AG04450 (cell line): ENCODE measurements around the gene PNMA8C. TPM values are rescaled to one million over a fixed set of nuclear protein-coding genes. Genes with fewer than 3 reads are reported as not detected.

Source experiments
- CTCF ChIA-PET: fragments of 300-600, 350-600 bp; formaldehyde crosslinking; extraction: SDS; loops from one replicate; lab custom pipeline; 2022; ENCODE audit warnings: antibody characterized with exemption, inconsistent platforms; lab: Charles Lee
- POLR2A ChIA-PET: fragments of 350-600 bp; formaldehyde crosslinking; extraction: SDS; loops from one replicate; lab custom pipeline; 2021; ENCODE audit warnings: antibody characterized with exemption, inconsistent platforms; lab: Yijun Ruan, JAX
- DNase-seq: peaks from one replicate; pipeline ENCODE4 v3.0.0-alpha.2; 2011; ENCODE audit warnings: low read depth, low spot score
- H3K27ac ChIP-seq: one replicate; pipeline ENCODE4 v1.5.1; 2012; ENCODE audit warnings: low read depth, low read length, control low read depth
- H3K27me3 ChIP-seq: one replicate; pipeline ENCODE4 v1.6.0; 2012; ENCODE audit warnings: low read length; ENCODE audit not compliant: control insufficient read depth, insufficient read depth
- H3K4me3 ChIP-seq: 2 replicates; pipeline ENCODE4 v1.5.1; 2011; ENCODE audit warnings: mild to moderate bottlenecking, low read depth, low read length, control low read depth
- H3K9me3 ChIP-seq: 2 replicates; pipeline ENCODE4 v1.5.1; 2012; ENCODE audit warnings: low read length; ENCODE audit not compliant: control insufficient read depth, insufficient read depth
- CTCF ChIP-seq: IDR thresholded peaks from 2 replicates; pipeline ENCODE4 v1.5.1; 2011; ENCODE audit warnings: low read depth, low read length, control low read depth, inconsistent platforms
- polyA plus RNA-seq: library from polyadenylated mRNA; depleted of rRNA; stranded (reverse); fragments of >200 nt; gene quantifications from 2 replicates; pipeline ENCODE4 v1.2.3, GENCODE V29; 2011

Gene PNMA8C
- polyA plus RNA-seq, 1 experiment = 0.21 TPM

DNA sequence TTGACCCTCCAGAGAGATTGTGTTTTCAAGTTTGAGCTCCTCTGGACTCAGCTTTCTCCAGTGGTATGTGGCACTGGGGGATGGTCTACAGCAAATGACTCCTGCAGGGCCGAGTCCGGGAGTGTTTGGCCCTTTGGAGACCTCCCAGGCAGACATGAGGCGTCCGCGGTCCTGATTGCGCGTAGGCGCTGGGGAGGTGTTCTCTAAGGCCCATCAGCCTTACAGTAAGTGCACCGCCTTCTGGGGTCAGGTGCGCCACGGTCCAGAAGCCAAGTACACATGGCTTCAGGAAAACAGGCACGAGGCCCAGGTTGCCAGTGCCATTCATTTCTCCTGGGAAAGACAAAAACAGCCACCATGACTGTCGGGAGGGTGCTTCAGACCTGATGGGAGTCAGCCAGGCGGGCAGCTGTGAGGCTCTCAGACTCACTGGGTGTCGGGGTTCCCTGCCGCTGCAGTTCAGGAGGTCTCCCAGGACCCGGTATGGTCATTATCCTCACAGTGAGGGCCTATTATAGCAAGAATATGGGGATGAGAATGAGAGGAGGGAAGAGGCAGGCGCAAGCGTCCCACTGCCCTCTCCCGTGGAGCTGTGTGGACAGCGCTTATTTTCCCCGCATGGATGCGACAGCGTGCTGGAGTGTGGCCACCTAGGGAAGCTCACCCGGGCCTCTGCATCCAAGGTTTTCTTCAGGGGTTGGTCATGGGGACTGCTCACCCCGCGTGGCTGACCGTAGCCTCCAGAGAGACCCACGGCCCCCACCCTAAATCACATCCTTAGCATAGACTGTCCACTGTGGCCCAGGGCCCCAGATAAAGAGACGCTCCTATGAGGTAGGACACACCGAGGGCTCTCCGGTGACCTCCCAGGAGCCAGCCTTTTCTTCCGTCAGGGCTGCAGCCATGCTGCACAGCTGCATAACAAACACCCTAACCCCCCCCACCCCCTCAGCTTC is 37.2 kb downstream of the PNMA8C start:
- ChIA-PET POLR2A (interaction anchor here (0.7 kb wide), 1 partner anchor 19 kb away, joined by 3 read pairs; no protein-coding TSS in a partner anchor), CTCF (interaction anchor here (0.7 to 1.1 kb wide), 3 partner anchors 11 to 151 kb away, joined by 3 read pairs; no protein-coding TSS in a partner anchor)
- TF ChIP-seq CTCF = no peak
- peaks cover 27% of the 10 kb centered on the region for H3K9me3 ChIP-seq
- peak overlapping the region; percentile 78 for H3K27ac ChIP-seq
- no peak for DNase-seq
- H3K27me3 ChIP-seq = no peaks in the 10 kb centered on the region
- peak overlapping the region; percentile 22; the same call in 1 of the 2 replicates for H3K4me3 ChIP-seq

- DNase-seq = no peak
- no peak for TF ChIP-seq CTCF
- POLR2A ChIA-PET = interaction anchor here (0.6 to 0.7 kb wide), 2 partner anchors 18 to 26 kb away, joined by 3 read pairs; no protein-coding TSS in a partner anchor
- Histone ChIP-seq H3K27me3 (no peaks in the 10 kb centered on the region), H3K4me3 (no peak overlapping the region), H3K9me3 (peaks cover 27% of the 10 kb centered on the region), H3K27ac (no peak overlapping the region)
- CTCF ChIA-PET = no interaction called here
Measured at GRCh38 chr19:46390866-46391265, 37.9 kb downstream of the PNMA8C start.

DNA sequence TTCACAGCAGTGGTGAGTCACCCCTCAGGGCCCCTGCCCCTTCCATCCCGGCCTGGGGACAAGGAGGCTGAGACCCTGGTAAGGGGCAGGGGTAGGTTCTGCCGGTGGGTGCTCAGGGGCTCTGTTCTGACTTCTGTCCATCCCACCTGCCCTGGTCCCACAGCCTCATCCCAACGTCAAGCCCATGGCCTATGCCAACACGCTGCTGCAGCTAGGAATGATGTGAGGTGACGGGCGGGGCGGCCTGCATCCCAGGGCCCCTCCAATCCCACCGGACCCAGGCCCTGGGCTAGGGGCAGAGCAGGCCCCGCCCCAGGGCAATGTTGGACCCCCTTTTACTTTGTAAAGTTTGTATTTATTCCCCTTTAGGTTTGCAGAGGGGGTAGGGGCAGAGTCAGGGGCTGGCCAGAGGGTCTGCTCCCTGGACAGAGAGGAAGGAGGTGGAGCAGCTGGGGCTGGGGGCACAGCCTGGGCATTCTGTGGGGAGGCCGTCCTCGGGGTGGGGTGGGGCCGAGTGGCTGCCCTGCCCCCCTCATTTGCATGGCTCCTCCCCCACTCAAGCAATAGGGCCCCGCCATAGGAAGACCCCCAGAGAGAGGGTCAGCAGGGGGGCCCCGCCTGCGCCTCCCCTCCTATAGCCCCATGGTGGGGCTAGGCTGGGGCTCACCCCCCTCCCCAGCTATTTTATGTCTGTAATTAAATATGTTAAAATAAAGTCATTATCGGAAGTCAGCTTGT is 38.4 kb downstream of the PNMA8C start:
- DNase-seq = no peak
- H3K27me3 ChIP-seq = no peaks in the 10 kb centered on the region
- CTCF ChIA-PET = no interaction called here
- H3K9me3 ChIP-seq = peaks cover 27% of the 10 kb centered on the region
- POLR2A ChIA-PET = interaction anchor here (0.6 to 0.7 kb wide), 2 partner anchors 18 to 26 kb away, joined by 3 read pairs; no protein-coding TSS in a partner anchor
- no peak for TF ChIP-seq CTCF
- no peak overlapping the region for H3K27ac ChIP-seq
- no peak overlapping the region for H3K4me3 ChIP-seq

DNA sequence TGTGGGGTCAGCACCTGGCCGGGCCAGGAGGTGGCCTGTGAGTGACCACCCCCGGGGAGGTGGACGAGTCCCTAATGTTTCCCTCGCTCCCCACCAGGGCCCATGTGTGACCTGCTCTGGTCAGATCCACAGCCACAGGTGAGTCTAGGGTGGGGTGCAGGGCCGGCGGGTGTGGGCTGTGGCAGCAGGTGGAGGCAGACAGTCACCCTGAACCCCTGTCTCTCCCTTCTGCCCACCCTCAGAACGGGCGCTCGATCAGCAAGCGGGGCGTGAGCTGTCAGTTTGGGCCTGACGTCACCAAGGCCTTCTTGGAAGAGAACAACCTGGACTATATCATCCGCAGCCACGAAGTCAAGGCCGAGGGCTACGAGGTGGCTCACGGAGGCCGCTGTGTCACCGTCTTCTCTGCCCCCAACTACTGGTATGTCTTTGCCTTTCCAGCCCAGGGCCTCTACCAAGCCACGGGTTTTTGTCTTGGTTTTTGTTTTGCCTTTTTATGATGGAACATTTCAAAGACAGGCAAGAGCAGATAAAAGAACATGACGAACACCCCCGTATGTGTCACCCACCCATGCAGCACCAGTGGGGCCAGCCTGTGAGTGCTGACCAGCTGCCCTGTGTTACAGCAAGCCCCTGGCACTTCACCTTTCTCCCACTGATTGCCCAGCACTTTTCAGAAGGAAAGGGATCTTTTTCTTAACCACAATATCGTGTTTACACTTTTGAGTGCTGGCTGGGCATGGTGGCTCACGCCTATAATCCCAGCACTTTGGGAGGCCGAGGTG is 40.2 kb downstream of the PNMA8C start:
- POLR2A ChIA-PET = interaction anchor here (0.5 to 0.7 kb wide), 2 partner anchors 59 to 113 kb away, joined by 4 to 5 read pairs; no protein-coding TSS in a partner anchor
- Histone ChIP-seq H3K27ac (no peak overlapping the region), H3K4me3 (no peak overlapping the region), H3K27me3 (no peaks in the 10 kb centered on the region), H3K9me3 (peaks cover 27% of the 10 kb centered on the region)
- CTCF ChIA-PET = interaction anchor here (0.6 to 0.7 kb wide), 2 partner anchors 71 to 154 kb away, joined by 3 to 4 read pairs; no protein-coding TSS in a partner anchor
- no peak for DNase-seq
- no peak for TF ChIP-seq CTCF
